Measurements from ENCODE around the gene SESTD1. TPM values are rescaled to one million over a fixed set of nuclear protein-coding genes. Genes with fewer than 3 reads are reported as not detected.
"Not testable (repeated sequence)": the region's sequence is repeated elsewhere in the genome, so short reads cannot be mapped to it uniquely, and the experiment has no call there.

Gene SESTD1
- total and polyA plus RNA-seq, 2 experiments from 2014 or later: 12.6 to 21.6 TPM

GRCh38 chr2:179092912-179093311 is 171.7 kb downstream of the SESTD1 start:
- not testable (repeated sequence) for H3K4me3 ChIP-seq; H3K4me1 ChIP-seq (ENCODE audit: insufficient read depth); H3K4me1 Mint-ChIP-seq; H3K27ac Mint-ChIP-seq; H3K9me2 ChIP-seq (ENCODE audit: insufficient read depth); ATAC-seq; H3K36me3 ChIP-seq (ENCODE audit: insufficient read depth); H3K79me2 ChIP-seq (replicated peaks; ENCODE audit: insufficient read depth); H3K27me3 ChIP-seq (ENCODE audit: insufficient read depth); H4K20me1 ChIP-seq (replicated peaks; ENCODE audit: insufficient read depth); H2AFZ ChIP-seq; H3K4me2 ChIP-seq; H3K4me3 Mint-ChIP-seq; H3K27ac ChIP-seq (ENCODE audit: low read depth); H3K27me3 Mint-ChIP-seq (ENCODE audit: insufficient read depth, low read depth, poor library complexity); DNase-seq (ENCODE audit: low spot score); H3F3A ChIP-seq (replicated peaks; ENCODE audit: low read depth)
- peaks cover 17% of the 10 kb centered on the region for H3K36me3 Mint-ChIP-seq (ENCODE audit: low read depth)
- H3K9me3 Mint-ChIP-seq: peaks cover 31% of the 10 kb centered on the region

- no peaks in the 10 kb centered on the region for H3K27me3 ChIP-seq (ENCODE audit: insufficient read depth)
- Mint-ChIP-seq H3K9me3 (peaks cover 16% of the 10 kb centered on the region), H3K36me3 (ENCODE audit: low read depth) (0 out of 3 replicates have a peak, but pooled peaks cover 2% of the 10 kb centered on the region), H3K4me3 (no peak overlapping the region), H3K27ac (no peak overlapping the region), H3K4me1 (no peaks in the 10 kb centered on the region), H3K27me3 (ENCODE audit: insufficient read depth, low read depth, poor library complexity) (peaks cover 2% of the 10 kb centered on the region)
- H3F3A ChIP-seq (replicated peaks; ENCODE audit: low read depth): no peaks in the 10 kb centered on the region
- H3K79me2 ChIP-seq (replicated peaks; ENCODE audit: insufficient read depth): no peaks in the 10 kb centered on the region
- no peaks in the 10 kb centered on the region for H3K4me1 ChIP-seq (ENCODE audit: insufficient read depth)
- no peak overlapping the region for H2AFZ ChIP-seq
- ATAC-seq (no peak), DNase-seq (ENCODE audit: low spot score) (no peak)
- no peaks in the 10 kb centered on the region; the same call in 1 of the 2 replicates for H3K36me3 ChIP-seq (ENCODE audit: insufficient read depth)
- no peak overlapping the region for H3K27ac ChIP-seq (ENCODE audit: low read depth)
- no peaks in the 10 kb centered on the region for H4K20me1 ChIP-seq (replicated peaks; ENCODE audit: insufficient read depth)
- H3K4me3 ChIP-seq: no peak overlapping the region
- peaks cover 4% of the 10 kb centered on the region; the same call in 1 of the 2 replicates for H3K9me2 ChIP-seq (ENCODE audit: insufficient read depth)
- no peak overlapping the region for H3K4me2 ChIP-seq
- TF ChIP-seq JUNB (IDR thresholded peaks at IDR 0.05; ENCODE audit: unreplicated experiment): no peak
- TF ChIP-seq ZNF114 (CRISPR knock-in tag; IDR thresholded peaks at IDR 0.05): no peak
- no peak for TF ChIP-seq EZH2 (IDR thresholded peaks at IDR 0.05; ENCODE audit: low read depth, unreplicated experiment)
- no peak for TF ChIP-seq CTCF (conservative IDR thresholded peaks at IDR 0.05; ENCODE audit: low read depth in 2 of 2)
- no peak for TF ChIP-seq STAT1 (IDR thresholded peaks at IDR 0.05; ENCODE audit: unreplicated experiment)
- TF ChIP-seq REST (IDR thresholded peaks at IDR 0.05; ENCODE audit: unreplicated experiment): no peak
- no peak for TF ChIP-seq POLR2AphosphoS5 (IDR thresholded peaks at IDR 0.05; ENCODE audit: low read depth)
- TF ChIP-seq ZNF462 (CRISPR knock-in tag; IDR thresholded peaks at IDR 0.05): no peak
- no peak for TF ChIP-seq EZH2phosphoT487 (IDR thresholded peaks at IDR 0.05; ENCODE audit: unreplicated experiment)
- TF ChIP-seq ZNF331 (CRISPR knock-in tag; IDR thresholded peaks at IDR 0.05; ENCODE audit: low read depth): no peak
- no peak for TF ChIP-seq NANOG (IDR thresholded peaks at IDR 0.05; ENCODE audit: borderline replicate concordance)
Measured at GRCh38 chr2:179082697-179083096, 181.9 kb downstream of the SESTD1 start.
